Left ventricle myocardium inferior (tissue), 1 donor: ENCODE measurements around the gene XXYLT1. TPM values are rescaled to one million over a fixed set of nuclear protein-coding genes. Genes with fewer than 3 reads are reported as not detected.
"Not testable (repeated sequence)": the region's sequence is repeated elsewhere in the genome, so short reads cannot be mapped to it uniquely, and the experiment has no call there.

Experiments
- DNase-seq: peaks from one replicate; pipeline ENCODE4 v3.0.0-alpha.2; 2020
- H3K27ac ChIP-seq: fragments of 200-600 bp; replicated peaks from 2 replicates; pipeline ENCODE4 v1.8.0; 2021
- H3K27me3 ChIP-seq: fragments of 200-600 bp; 2 replicates; pipeline ENCODE4 v1.8.0; 2021; ENCODE audit warnings: low read depth
- H3K36me3 ChIP-seq: fragments of 200-600 bp; 2 replicates; pipeline ENCODE4 v1.8.0; 2021
- H3K4me1 ChIP-seq: fragments of 200-600 bp; 2 replicates; pipeline ENCODE4 v1.8.0; 2021
- H3K4me3 ChIP-seq: fragments of 200-600 bp; 2 replicates; pipeline ENCODE4 v1.8.0; 2021; ENCODE audit warnings: mild to moderate bottlenecking, moderate library complexity
- H3K9me3 ChIP-seq: fragments of 200-600 bp; replicated peaks from 2 replicates; pipeline ENCODE4 v1.8.0; 2021
- CTCF ChIP-seq: fragments of 200-600 bp; IDR thresholded peaks from 2 replicates; pipeline ENCODE4 v1.8.0; 2021; ENCODE audit warnings: antibody characterized with exemption, mild to moderate bottlenecking, borderline replicate concordance
- intact Hi-C: fragments of 100-400 bp; cut with micrococcal nuclease; formaldehyde crosslinking; loops from one replicate; pipeline ENCODE4 v1.11.0; 2022
- total RNA-seq: library from RNA; stranded (reverse); fragmentation: NEBNext Ultra II Directional; extraction: Animal tissue kit (Norgen Biotek cat#: 25700); gene quantifications from one replicate; pipeline ENCODE4 v1.2.1, GENCODE V29; 2021
- donor health status: DM: no; HTN: yes; CAD: no; lungs with severe emphysema.

XXYLT1 gene
- total RNA-seq, 1 donor from 2014 or later = 2.3 TPM

GRCh38 chr3:195302431-195302830, 31.5 kb upstream of the XXYLT1 start:
- Histone ChIP-seq H3K9me3 (no peaks in the 10 kb centered on the region), H3K4me3 (no peak overlapping the region), H3K27me3 (no peaks in the 10 kb centered on the region), H3K4me1 (no peaks in the 10 kb centered on the region), H3K36me3 (peaks cover 72% of the 10 kb centered on the region), H3K27ac (no peak overlapping the region)
- DNase-seq = no peak
- no peak for TF ChIP-seq CTCF
- intact Hi-C loops = no loop called here

GRCh38 chr3:195297446-195297845, 26.5 kb upstream of the XXYLT1 start:
- Histone ChIP-seq H3K4me3 (no peak overlapping the region), H3K27ac (no peak overlapping the region), H3K36me3 (peaks cover 60% of the 10 kb centered on the region), H3K27me3 (no peaks in the 10 kb centered on the region), H3K9me3 (no peaks in the 10 kb centered on the region), H3K4me1 (no peaks in the 10 kb centered on the region)
- no peak for DNase-seq
- intact Hi-C loops = no loop called here
- no peak for TF ChIP-seq CTCF

- no peaks in the 10 kb centered on the region for H3K4me1 ChIP-seq
- no peak for DNase-seq
- peaks cover 60% of the 10 kb centered on the region for H3K36me3 ChIP-seq
- no peak for TF ChIP-seq CTCF
- intact Hi-C loops = no loop called here
- no peak overlapping the region for H3K27ac ChIP-seq
- no peaks in the 10 kb centered on the region for H3K9me3 ChIP-seq
- no peak overlapping the region for H3K4me3 ChIP-seq
- H3K27me3 ChIP-seq = no peaks in the 10 kb centered on the region
Measured at GRCh38 chr3:195296662-195297061, 25.7 kb upstream of the XXYLT1 start.

- Histone ChIP-seq H3K9me3 (no peaks in the 10 kb centered on the region), H3K27ac (no peak overlapping the region), H3K4me3 (no peak overlapping the region), H3K27me3 (no peaks in the 10 kb centered on the region), H3K36me3 (peaks cover 79% of the 10 kb centered on the region), H3K4me1 (no peaks in the 10 kb centered on the region)
- intact Hi-C loops = no loop called here
- TF ChIP-seq CTCF = no peak
- no peak for DNase-seq
Measured at GRCh38 chr3:195291121-195291520, 20.2 kb upstream of the XXYLT1 start.

GRCh38 chr3:195290643-195291042, 19.7 kb upstream of the XXYLT1 start:
- DNase-seq, H3K27ac ChIP-seq, H3K9me3 ChIP-seq, H3K27me3 ChIP-seq, intact Hi-C loops, H3K4me3 ChIP-seq, H3K4me1 ChIP-seq: not testable (repeated sequence)
- peaks cover 84% of the 10 kb centered on the region for H3K36me3 ChIP-seq

GRCh38 chr3:195286115-195286872, 15.3 kb upstream of the XXYLT1 start:
- TF ChIP-seq CTCF = no peak
- H3K4me3 ChIP-seq = no peak overlapping the region
- H3K27ac ChIP-seq = no peak overlapping the region
- intact Hi-C loops = no loop called here
- peaks cover 75% of the 10 kb centered on the region for H3K36me3 ChIP-seq
- no peaks in the 10 kb centered on the region for H3K9me3 ChIP-seq
- H3K4me1 ChIP-seq = no peaks in the 10 kb centered on the region
- no peak for DNase-seq
- H3K27me3 ChIP-seq = no peaks in the 10 kb centered on the region
